Small intestine (tissue), 7 donors: ENCODE data around the gene IGFALS. TPM values are rescaled to one million over a fixed set of nuclear protein-coding genes. Genes with fewer than 3 reads are reported as not detected.

Experiments used
- DNase-seq, 2 donors: peaks; one replicate each; pipeline versions ENCODE4 v3.0.0 to v3.0.0-alpha.2; 2013
- FAIRE-seq: peaks from 2 replicates; lab custom pipeline; 2012; peaks lifted over from hg19 to GRCh38; lab: Jason Lieb, UNC
- H3K27ac ChIP-seq, 3 donors: one replicate each; pipeline ENCODE4 v1.5.1; 2013; ENCODE audit warnings: low read length in 2 of 3, mild to moderate bottlenecking in 2 of 3, control low read depth in 1 of 3, inconsistent platforms in 1 of 3, low read depth in 1 of 3, moderate library complexity in 1 of 3
- H3K27me3 ChIP-seq, 3 donors: one replicate each; pipeline ENCODE4 v1.6.1; 2013; ENCODE audit warnings: low read length in 3 of 3, inconsistent platforms in 1 of 3; ENCODE audit not compliant: control insufficient read depth in 3 of 3, insufficient read depth in 3 of 3
- H3K36me3 ChIP-seq, 3 donors: one replicate each; pipeline ENCODE4 v1.6.1; 2013; ENCODE audit warnings: low read length in 3 of 3, inconsistent platforms in 1 of 3, low read depth in 1 of 3, mild to moderate bottlenecking in 1 of 3, moderate library complexity in 1 of 3; ENCODE audit not compliant: control insufficient read depth in 3 of 3, insufficient read depth in 2 of 3
- H3K4me1 ChIP-seq, 3 donors: one replicate each; pipeline ENCODE4 v1.6.1; 2013; ENCODE audit warnings: low read length in 2 of 3, inconsistent platforms in 1 of 3, low read depth in 1 of 3, mild to moderate bottlenecking in 1 of 3, moderate library complexity in 1 of 3; ENCODE audit not compliant: control insufficient read depth in 3 of 3, insufficient read depth in 2 of 3
- H3K4me3 ChIP-seq, 3 donors: one replicate each; pipeline ENCODE4 v1.5.1; 2013; ENCODE audit warnings: low read length in 3 of 3, control low read depth in 1 of 3, inconsistent platforms in 1 of 3, low read depth in 1 of 3, mild to moderate bottlenecking in 1 of 3, moderate library complexity in 1 of 3
- H3K9me3 ChIP-seq, 2 donors: one replicate each; pipeline ENCODE4 v1.6.1; 2013; ENCODE audit warnings: low read depth in 1 of 2, low read length in 1 of 2; ENCODE audit not compliant: control insufficient read depth in 2 of 2, insufficient read depth in 1 of 2
- WGBS, 3 donors: extraction: QIAGEN DNeasy Blood & Tissue Kit; methylation state at CpG; one replicate each; pipeline ENCODE4 v1.1.7; 2013; 5-methylcytosine and 5-hydroxymethylcytosine counted together
- polyA plus RNA-seq, 4 donors: library from polyadenylated mRNA; stranded (reverse) in 3 of 4; unstranded in 1 of 4; fragments of 200-250 nt in 3 of 4; fragments of 120-200 nt in 1 of 4; gene quantifications; one replicate each; pipeline versions ENCODE4 v1.2.1 to v1.2.3, GENCODE V29; 2013
- donor health status: healthy with polysubstance abuse.
- donor health status: control.
- donor health status: control.
- donor health status: Bipolar disorder and iron deficiency.
- donor health status: healthy.

IGFALS gene
- polyA plus RNA-seq, 4 donors, result 0.16 to 17.0 (median 0.38) TPM

- no peaks in the 10 kb centered on the region for H3K27me3 ChIP-seq
- no peaks in the 10 kb centered on the region for H3K9me3 ChIP-seq
- H3K4me3 ChIP-seq, result no peak overlapping the region
- H3K36me3 ChIP-seq, result peaks cover 0 to 78% (median 4%) of the 10 kb centered on the region in 3 donors
- whole genome bisulfite sequencing, 3 donors, result 77 to 86% (median 82%) methylated on average over 18 to 25 of the region's 25 CpGs
- H3K27ac ChIP-seq, result no peak overlapping the region
- peaks cover 0 to 13% (median 0%) of the 10 kb centered on the region in 3 donors for H3K4me1 ChIP-seq
- DNase-seq, result no peak
- FAIRE-seq, result no peak
These were observed 3.9 kb downstream of the IGFALS start for GRCh38 chr16:1789643-1790045.

DNA sequence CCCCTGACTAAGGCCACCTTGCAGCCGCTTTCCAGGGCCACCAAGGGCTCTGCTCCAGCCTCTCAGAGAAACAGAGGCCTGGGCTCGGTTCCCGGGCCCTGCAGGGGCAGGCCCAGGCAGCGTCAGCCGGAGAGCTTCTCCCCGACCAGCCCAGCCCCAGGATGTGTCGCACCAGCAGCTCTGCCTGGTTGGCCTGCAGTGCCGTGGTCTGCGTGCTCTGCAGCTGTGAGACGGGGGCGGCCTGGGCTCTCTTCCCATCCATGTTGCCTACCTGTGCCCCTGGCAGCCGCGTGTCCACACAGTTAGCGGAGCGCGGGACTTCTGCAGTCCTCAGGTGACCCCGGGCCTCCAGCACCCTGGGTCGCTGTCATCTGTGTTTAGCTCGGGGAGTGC is 4.8 kb downstream of the IGFALS start:
- no peak overlapping the region for H3K27ac ChIP-seq
- 72 to 86% (median 75%) methylated on average over 16 to 19 of the region's 19 CpGs for WGBS, 3 donors

GRCh38 chr16:1788095-1788707 is 5.3 kb downstream of the IGFALS start:
- no peak for DNase-seq
- Histone ChIP-seq H3K4me3 (no peak overlapping the region), H3K4me1 (peaks cover 0 to 6% (median 2%) of the 10 kb centered on the region in 3 donors), H3K27ac (no peak overlapping the region), H3K27me3 (no peaks in the 10 kb centered on the region), H3K9me3 (no peaks in the 10 kb centered on the region), H3K36me3 (peaks cover 0 to 82% (median 4%) of the 10 kb centered on the region in 3 donors)
- WGBS, 3 donors, result 92 to 94% (median 93%) methylated on average over 34 to 38 of the region's 38 CpGs
- FAIRE-seq, result no peak

More for the DNA sequence above, 4.8 kb downstream of the IGFALS start:
- Histone ChIP-seq H3K9me3 (no peaks in the 10 kb centered on the region), H3K4me3 (no peak overlapping the region), H3K27me3 (no peaks in the 10 kb centered on the region), H3K36me3 (peaks cover 0 to 82% (median 4%) of the 10 kb centered on the region in 3 donors), H3K4me1 (peaks cover 0 to 10% (median 2%) of the 10 kb centered on the region in 3 donors)
- FAIRE-seq, result no peak
- no peak for DNase-seq

DNA sequence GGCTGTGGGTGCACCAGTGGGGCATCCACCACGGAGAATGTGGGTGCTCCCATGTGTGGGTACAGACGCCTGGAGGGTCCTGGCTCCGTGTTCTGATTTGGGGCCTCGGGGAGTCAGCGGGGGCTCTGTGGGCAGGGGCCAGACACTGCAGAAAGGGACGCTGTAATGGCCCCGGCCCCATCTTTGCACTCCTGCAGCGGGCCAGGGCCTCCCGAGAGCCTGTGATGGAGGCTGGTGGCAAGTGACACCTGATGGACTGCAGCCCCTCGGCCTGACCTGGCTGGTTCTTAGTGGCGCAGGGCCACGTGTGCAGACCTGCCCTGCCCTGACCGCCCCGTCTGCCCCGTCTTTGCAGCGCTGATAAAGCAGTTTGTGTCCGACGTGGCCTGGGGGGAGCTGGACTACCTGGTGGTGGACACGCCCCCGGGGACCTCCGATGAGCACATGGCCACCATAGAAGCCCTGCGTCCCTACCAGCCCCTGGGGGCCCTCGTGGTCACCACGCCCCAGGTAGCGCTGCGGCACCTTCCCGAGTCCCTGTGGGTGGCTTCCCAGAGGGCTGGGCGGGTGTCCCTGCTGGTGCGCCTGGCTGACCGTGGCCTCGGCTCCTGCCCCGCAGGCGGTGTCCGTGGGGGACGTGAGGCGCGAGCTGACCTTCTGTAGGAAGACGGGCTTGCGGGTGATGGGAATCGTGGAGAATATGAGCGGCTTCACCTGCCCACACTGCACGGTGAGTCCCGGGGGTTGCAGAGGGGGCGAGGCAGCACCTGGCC is 6.0 kb downstream of the IGFALS start:
- Histone ChIP-seq H3K27ac (no peak overlapping the region), H3K27me3 (no peaks in the 10 kb centered on the region), H3K4me3 (no peak overlapping the region), H3K4me1 (peaks cover 0 to 6% (median 2%) of the 10 kb centered on the region in 3 donors), H3K9me3 (no peaks in the 10 kb centered on the region), H3K36me3 (peaks cover 0 to 78% (median 4%) of the 10 kb centered on the region in 3 donors)
- no peak for DNase-seq
- WGBS, 3 donors, result 92 to 94% (median 94%) methylated on average over 41 to 44 of the region's 44 CpGs
- FAIRE-seq, result no peak

DNA sequence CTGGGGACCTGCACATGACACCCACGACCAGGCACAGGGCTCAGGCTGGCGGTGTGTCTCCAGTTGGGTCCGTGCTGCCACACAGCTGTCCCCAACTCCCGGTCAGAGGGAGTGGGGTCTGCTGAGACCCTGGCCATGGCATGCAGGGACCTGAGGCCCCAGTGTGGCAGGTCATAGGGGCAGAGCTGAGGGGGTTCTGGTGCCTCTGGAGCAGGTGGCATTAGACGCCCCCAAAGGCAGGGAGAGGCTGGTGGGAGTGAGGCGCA is 6.5 kb downstream of the IGFALS start:
- no peak for FAIRE-seq
- 88 to 92% (median 91%) methylated on average over 6 of the region's 6 CpGs for WGBS, 3 donors
- no peak for DNase-seq
- peaks cover 0 to 6% (median 2%) of the 10 kb centered on the region in 3 donors for H3K4me1 ChIP-seq
- H3K27ac ChIP-seq, result no peak overlapping the region
- H3K27me3 ChIP-seq, result no peaks in the 10 kb centered on the region
- no peaks in the 10 kb centered on the region for H3K9me3 ChIP-seq
- H3K4me3 ChIP-seq, result no peak overlapping the region
- H3K36me3 ChIP-seq, result peaks cover 0 to 74% (median 4%) of the 10 kb centered on the region in 3 donors

DNA sequence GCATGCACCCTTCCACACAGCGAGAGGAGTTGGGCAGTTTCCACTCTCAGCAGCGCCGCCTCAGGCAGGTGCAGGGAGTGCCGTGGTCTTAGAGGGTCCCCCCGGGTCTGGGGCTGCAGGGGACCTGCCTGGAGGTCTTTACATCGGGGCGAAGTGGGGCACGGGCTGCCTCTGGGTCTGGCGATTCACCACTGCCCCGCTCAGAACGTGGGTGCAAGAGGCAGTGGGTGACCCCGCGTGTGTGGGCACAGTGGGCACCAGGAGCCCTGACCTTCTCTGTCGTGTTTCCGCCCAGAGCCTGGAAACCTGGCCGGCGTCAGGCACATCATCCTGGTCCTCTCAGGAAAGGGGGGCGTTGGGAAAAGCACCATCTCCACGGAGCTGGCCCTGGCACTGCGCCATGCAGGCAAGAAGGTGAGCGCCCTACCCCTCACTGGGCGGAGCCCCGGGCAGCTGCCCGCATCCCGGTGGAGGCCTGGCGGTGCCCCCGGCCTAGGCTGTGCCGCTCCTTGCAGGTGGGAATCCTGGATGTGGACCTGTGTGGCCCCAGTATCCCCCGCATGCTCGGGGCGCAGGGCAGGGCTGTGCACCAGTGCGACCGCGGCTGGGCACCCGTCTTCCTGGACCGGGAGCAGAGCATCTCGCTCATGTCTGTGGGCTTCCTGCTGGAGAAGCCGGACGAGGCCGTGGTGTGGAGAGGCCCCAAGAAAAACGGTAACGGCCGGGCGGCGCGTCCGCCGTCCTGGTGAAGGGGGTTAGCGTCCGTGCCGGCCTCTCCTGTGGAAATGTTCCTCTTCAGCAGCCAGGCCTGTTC is 7.1 kb downstream of the IGFALS start:
- no peak overlapping the region for H3K27ac ChIP-seq
- H3K4me1 ChIP-seq, result peaks cover 0 to 7% (median 2%) of the 10 kb centered on the region in 3 donors
- no peaks in the 10 kb centered on the region for H3K9me3 ChIP-seq
- peaks cover 0 to 71% (median 0%) of the 10 kb centered on the region in 3 donors for H3K36me3 ChIP-seq
- no peaks in the 10 kb centered on the region for H3K27me3 ChIP-seq
- DNase-seq (no peak), FAIRE-seq (no peak)
- 87 to 92% (median 88%) methylated on average over 48 to 51 of the region's 51 CpGs for WGBS, 3 donors
- no peak overlapping the region for H3K4me3 ChIP-seq

- H3K9me3 ChIP-seq, result no peaks in the 10 kb centered on the region
- WGBS, 3 donors, result 90 to 93% (median 92%) methylated on average over 14 of the region's 14 CpGs
- no peak overlapping the region for H3K4me3 ChIP-seq
- no peaks in the 10 kb centered on the region for H3K27me3 ChIP-seq
- FAIRE-seq, result no peak
- H3K27ac ChIP-seq, result no peak overlapping the region
- peaks cover 3 to 13% (median 5%) of the 10 kb centered on the region in 3 donors for H3K4me1 ChIP-seq
- peaks cover 0 to 71% (median 0%) of the 10 kb centered on the region in 3 donors for H3K36me3 ChIP-seq
- no peak for DNase-seq
These were observed 7.7 kb downstream of the IGFALS start for GRCh38 chr16:1785846-1786170.
